GM18867 (cell line): ENCODE results near the gene CLEC16A.

Source experiments
- ATAC-seq: cut with Tn5 transposase; IDR thresholded peaks from one replicate; pipeline ENCODE4 v1.9.1; 2021; ENCODE audit warnings: mild to moderate bottlenecking, moderate library complexity; ENCODE audit not compliant: unreplicated experiment

CLEC16A gene

DNA sequence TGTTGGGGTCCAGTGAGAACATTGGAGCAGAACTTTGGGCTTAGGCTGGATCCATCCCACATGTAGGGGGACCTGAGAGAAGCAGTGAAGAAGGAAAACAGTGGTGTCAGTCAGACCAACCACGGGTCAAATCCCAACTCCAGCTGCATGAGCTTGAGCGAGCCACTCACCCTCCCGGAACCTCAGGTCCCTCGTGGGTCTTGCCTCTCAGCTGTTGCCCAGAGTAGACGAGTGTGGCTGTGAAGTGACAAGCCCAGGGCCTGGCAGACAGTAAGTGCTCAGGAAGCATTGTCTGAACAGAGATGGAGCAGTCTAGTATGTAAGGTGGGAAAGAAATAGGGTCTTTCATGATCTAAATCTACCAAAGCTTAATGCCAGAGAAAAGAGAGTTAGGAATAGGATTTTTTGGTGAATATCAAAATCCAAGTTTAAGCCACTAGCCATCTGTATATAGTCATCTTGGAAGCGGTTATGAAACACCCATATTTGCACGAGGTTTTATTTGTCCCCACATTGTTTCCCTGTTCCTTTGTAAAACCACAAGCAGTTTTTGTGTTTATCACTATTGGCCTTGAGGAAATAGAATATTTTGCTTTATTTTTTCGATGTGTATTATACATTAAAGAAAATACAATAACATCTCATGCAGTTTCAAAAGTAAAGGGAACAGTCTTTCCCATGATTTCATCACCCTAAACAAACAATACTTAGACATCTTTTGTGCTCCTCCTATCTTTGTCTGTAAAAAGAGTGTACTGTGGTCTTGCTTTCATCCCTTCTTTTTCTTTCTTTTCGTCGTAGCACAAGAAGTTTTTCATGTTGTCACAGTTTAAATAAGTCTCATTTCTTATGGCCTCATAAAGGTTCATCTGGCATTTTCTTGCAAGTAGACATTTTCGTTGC, 112.0 kb downstream of the CLEC16A start:
- no peak for ATAC-seq

DNA sequence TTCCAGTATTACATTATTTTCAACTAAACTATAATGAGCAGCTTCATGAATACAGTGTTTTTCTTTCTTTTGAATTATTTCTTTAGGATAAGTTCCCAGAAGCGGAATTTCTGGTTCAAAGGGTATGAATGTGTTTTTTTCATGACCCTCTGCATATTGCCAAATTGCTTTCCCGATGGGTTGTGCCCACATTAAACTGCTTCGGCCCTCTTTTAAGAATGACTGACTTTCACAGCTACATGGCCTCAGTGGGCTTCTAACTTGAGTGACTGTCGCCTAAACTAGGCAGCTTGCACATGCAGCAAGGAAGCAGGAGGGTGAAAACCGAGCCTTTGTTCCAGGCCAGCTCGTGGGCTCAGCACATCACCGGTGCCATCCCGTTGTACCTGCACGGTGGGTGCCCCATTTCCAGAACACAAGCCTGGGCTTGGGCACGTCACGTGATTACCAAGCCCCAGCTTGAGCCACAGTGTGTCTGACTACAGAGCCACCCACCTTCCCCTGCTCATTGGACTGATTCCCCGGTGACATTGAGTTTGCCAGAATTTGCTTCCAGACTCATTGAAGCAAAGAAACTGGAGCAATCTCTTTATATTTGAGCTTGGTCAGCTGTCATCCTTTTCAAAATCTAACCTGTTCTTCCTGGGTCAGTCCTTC, 112.8 kb downstream of the CLEC16A start:
- ATAC-seq = no peak

DNA sequence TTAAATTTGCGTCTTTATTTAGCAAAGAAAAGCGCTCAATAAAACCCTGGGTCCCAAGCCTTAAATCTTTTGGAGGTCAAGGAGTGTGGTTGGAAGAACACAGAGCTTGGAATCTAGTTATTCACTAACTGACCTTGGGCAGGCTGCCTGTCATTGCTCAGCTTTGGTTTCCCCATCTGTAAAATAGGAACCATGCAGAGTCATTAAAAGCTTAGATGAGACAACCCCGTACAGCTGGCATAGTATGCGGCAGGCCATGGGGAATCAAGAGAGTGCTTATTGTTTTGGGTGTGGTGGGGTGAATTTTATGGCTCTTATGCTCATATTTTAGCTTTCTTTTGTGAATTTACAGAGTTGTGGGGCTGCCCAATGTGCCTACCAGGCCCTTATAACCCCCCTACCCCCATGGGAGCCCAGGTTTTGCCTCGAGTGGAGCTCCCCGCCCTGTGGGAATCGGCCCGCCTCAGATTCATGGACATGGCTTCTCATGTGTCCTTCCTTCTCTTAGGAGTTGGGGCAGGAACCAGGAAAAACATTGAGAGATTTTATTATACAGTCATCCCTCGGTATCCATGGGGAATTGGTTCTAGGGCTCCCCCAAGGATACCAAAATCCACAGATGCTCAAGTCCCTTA, 113.5 kb downstream of the CLEC16A start:
- no peak for ATAC-seq

GRCh38 chr16:11058832-11059231, 114.5 kb downstream of the CLEC16A start:
- no peak for ATAC-seq

DNA sequence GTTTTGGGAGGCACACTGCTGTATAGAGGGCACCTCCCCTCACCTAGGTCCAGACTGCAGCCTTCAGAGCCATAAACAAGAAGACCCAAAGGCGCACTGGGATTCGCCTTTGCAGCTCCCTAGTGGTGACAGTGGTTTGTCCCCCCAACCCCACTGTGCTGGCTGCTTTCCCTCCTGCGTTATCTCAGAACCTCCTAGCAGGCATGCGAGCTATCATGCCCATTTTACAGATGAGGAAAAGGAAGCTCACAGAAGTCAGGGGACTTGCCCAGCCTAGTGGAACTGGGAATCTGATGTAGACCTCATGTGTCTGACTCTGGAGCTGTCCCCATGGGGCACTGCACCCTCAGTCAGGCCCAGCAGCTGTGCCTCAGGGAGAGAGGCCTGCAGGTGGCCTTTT, 115.2 kb downstream of the CLEC16A start:
- no peak for ATAC-seq

- ATAC-seq = no peak
These were observed 116.0 kb downstream of the CLEC16A start for GRCh38 chr16:11060364-11060763.

GRCh38 chr16:11060842-11061241, 116.5 kb downstream of the CLEC16A start:
- ATAC-seq = no peak

DNA sequence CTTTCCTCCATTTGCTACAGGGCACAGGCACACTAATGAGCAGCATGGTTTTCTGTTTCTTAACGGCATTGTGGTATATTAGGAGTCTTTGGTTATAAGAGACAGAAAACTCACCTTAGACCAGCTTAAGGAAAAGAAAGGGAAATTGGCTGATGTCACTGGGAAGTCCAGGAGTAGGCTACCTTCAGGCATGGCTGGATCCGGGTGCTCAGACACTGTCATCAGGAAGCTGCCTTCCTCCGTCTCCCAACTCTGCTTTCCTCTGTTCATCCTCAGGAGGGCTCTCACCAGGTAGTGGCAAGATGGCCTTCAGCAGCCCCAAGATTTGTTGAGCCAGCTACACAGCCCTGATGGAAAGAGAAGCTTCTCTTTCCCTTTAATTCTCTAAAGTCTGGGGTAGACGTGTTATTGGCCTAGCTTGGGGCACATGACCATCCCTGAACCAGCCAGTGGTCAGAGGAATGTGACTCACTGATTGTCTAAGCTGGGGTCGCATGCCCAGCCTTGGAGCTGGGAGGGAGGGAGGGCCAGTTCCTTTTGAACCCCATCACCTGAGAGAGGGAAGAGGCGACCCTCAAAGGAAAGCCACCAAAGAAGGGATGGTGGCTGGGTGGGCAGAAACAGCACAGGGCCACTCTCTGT, 117.4 kb downstream of the CLEC16A start:
- ATAC-seq = no peak

DNA sequence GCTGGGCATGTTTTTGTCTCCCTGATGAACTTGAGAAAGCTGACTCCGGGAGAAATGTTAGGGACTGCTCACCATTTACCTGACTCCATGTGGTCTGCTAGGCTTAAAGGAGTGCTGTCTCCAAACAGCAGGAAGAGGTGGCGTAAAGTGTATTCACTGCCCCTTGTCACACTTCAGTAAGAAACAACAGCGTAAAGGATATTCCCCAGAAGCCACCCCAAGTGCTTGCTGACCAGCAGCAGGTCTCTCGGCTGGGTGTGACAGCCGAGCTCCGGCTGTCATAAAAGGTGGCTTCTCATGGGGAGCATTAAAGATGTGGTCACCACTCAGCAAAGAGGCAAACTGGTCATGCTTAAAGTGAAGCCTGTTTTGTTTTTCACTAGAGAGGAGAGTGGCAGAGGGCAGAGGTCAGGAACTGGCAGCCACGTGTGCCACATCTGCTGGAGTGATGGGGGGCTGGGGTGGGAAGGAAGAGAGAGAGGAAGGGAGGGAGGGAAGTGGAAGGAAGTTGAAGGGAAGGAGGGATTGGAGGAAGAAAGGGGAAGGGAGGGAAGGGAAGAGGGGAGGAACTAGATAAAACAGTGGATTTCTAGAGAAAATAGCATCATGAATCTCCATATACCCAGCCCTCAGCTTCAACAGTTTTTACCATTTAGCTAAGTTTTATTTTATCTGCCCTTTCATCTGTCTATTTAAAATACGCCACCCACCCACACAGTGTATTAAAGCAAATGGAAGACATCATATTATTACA, 119.3 kb downstream of the CLEC16A start:
- no peak for ATAC-seq

DNA sequence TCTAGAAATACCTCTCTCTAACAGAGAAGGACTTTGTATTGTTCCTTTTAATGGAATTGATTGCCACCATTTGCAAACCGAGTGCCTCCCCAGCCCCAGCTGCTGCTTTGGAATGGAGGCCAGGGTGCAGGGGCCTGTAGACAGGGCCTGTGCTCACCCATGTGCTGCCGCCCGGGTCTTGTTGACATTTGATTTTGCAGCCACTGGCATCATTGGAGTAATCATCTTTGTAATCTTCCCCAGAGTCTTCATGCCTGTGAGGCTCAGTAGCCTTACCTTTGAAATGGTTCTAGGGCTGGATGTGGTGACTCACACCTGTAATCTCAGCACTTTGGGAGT, 119.8 kb downstream of the CLEC16A start:
- no peak for ATAC-seq

- ATAC-seq = no peak
These were observed 120.5 kb downstream of the CLEC16A start for GRCh38 chr16:11064851-11065250.

DNA sequence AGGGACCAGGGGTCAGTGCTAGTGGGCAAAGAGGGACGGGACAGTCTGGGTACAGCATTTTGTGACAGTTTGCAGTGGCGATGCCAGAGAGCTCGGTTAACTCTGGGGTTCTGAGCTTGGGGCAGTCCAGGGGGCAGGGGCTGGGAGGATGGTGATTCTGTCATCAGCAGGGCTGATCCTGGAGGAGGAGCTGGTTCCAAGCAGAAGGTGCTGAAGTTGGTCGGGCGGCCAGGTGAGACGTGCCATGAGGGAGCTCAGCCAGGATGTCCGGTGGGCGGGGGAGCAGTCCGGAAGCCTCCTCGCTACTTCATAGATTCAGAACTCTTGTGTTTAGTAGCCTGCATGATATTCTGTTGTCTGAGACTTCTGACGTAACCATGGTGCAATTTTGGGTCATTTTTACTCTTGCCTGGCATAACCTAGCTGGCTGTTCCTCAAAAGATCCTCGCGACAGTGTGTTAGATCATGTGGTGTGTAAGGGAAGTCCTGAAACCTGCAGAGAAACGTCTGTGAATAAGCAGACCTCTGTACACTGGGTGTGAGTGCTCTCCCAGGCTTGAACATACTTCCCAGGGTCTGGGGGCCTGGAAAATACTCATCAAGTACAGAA, 122.0 kb downstream of the CLEC16A start:
- ATAC-seq = no peak

DNA sequence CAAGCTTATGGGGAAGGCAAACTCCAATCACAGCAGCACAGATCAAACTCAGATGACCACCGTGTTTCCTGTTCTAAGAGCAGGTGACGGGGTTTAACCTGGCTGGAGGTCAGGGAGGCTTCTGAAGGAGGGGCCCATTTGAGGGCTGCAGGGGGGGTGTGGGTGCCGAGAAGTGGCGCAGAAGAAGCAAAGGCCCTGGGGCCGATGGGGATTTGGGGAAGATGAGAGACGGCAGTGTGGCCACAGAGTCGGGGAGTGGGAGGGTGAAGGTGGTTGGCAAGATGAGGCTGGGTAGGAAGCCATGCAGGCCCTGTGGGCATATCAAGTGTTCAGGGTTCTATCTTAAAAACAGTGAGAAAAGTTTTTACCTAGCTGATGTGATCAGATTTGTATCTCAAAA, 122.9 kb downstream of the CLEC16A start:
- no peak for ATAC-seq

DNA sequence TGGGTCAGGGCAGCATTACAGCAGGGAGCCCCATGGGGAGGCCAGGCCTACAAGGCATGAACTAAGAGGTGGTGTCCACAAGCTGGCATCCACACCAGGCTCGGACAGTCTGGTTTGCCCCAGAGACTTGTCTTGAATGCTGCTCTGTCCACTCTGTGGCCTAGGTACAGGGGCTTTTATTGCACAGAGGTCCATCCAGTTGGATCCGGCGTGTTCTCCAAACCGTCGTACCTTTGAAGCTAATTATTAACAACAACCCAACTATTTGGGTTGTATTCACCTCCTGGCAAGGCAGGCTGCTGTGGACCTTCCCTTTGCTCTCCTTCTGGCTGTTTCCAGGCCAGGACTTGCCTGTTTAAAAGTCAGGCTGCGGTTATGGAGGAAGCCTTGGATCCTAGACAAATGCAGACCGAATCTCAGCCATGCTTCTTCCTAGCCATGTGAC, 123.4 kb downstream of the CLEC16A start:
- no peak for ATAC-seq

- no peak for ATAC-seq
These were observed 127.5 kb downstream of the CLEC16A start for GRCh38 chr16:11071829-11072228.

- no peak for ATAC-seq
These were observed 128.2 kb downstream of the CLEC16A start for GRCh38 chr16:11072420-11073153.

DNA sequence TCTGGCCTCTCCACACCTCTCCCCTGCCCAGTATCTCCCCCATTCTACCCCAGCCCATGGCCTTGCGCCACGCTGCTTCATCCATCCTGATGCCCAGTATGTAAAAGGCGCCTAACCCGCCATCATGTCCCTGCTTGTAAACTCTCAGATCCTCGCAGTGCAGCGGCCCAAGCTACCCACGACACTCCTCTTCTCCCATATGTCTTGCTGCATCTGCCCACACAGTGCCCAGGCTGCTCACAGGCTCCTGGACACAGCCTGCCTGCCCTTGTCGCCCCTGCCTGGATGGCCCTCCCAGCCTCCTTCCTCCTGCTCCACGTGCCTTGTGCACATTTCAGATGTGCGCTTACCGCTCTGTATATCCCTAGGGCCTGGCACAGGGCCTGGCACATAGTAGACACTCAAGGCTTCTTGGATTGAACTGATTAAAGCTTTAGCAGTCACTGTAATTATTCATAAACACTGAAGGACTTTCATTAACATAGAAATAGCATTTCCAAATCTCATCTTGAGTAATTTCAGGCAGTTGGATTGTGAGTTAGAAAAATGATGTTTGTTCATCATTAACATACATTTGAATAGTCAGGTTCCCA, 129.1 kb downstream of the CLEC16A start:
- ATAC-seq = no peak

- no peak for ATAC-seq
These were observed 129.8 kb downstream of the CLEC16A start for GRCh38 chr16:11074131-11074530.

DNA sequence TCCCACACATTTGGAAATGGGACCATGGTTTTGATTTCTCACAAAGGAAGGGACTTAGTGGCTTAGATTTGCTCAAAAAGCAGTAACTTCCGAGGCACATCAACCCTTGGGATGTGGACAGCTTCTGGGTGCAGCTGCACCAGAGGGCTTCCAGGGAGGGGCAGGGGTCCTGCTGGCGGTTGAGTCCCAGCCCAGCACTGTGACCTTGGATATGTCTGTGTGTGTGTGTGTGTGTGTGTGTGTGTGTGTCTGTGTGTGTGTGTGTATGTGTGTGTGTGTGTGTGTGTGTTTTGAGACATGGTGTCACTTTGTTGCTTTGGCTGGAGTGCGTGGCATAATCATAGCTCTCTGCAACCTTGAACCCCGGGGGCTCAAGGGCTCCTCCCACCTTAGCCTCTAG, 130.8 kb downstream of the CLEC16A start:
- no peak for ATAC-seq
